ENCODE results near the gene ZNF396. TPM values are rescaled to one million over a fixed set of nuclear protein-coding genes. Genes with fewer than 3 reads are reported as not detected.

Gene ZNF396
- polyA plus RNA-seq, 5 donors, result 2.8 to 3.8 (median 3.0) TPM

DNA sequence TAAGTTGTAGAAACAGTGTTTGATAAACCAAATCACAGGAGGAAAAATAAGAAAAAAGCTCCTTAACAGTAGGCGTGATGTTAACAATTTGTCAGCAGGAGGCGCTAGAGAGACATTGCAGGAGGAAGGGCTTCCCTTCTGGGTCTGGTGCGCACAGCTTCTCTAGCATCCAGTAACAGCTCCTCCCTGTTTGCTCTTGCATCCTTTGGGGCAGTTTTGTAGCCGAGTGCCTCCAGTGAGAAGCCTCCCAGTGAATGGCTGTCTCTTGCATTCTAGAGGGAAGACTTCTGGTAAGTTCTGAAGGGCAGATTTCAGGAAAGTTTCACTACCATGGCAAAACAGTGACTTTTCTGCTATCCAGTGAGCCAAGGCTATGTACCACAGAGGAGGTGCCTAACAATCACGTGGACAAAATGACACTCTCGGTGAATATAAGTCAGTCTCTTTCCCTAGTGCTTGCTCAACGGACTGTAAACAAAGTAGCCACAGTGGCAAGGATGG, 9.5 kb upstream of the ZNF396 start:
- DNase-seq, result peak; percentile 57 to 71

DNA sequence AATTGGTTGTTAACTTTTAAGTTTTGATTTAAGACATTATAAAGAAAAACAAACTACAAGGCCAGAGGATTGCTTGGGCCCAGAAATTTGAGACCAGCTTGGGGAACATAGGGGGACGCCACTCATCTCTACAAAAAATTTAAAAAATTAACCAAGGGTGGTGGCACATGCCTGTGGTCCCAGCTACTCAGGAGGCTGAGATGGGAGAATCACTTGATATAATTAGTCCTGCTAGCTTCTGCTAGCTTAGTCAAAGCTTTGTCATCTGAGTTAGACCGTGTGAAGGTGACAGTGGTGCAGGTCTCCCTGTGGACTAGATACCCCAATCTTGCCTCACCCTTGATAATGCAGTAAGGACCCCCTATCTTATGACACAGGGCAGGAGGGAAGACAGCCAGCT, 6.0 kb upstream of the ZNF396 start:
- DNase-seq, result no peak

DNA sequence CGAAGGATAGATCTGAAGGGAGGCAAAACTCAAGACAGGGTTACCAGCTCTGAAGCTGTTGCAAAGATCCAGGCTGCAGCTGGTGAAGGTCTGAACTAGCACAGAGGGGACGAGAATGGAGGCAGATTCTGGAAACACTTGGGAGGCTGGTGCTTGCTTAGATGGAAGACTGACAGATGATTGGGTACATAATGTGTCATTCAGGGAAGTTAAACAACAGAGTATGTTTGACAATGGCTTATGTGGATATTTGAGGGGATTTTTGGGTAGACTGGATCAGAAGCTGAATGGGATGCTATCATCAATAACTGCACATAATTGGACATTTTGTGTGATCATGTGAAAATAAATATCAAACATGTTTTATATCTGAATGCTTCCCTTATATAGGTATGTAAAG, 2.3 kb upstream of the ZNF396 start:
- DNase-seq, result no peak

DNA sequence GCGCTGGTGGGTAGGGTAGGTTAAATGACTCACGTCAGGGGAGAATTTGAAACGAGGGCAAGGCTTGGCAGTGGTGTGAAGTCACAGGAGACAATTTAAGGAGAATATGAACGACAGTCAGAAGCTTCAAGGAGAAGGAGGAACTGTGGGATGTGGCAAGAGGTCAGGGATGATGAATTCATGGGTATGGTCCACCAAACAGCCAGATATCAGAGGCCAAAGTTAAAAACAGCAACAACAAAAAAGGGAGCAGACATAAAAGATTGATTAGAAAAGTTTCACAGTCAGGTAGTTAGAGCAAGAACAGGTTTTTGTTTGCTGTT, 1.4 kb upstream of the ZNF396 start:
- no peak for DNase-seq

DNA sequence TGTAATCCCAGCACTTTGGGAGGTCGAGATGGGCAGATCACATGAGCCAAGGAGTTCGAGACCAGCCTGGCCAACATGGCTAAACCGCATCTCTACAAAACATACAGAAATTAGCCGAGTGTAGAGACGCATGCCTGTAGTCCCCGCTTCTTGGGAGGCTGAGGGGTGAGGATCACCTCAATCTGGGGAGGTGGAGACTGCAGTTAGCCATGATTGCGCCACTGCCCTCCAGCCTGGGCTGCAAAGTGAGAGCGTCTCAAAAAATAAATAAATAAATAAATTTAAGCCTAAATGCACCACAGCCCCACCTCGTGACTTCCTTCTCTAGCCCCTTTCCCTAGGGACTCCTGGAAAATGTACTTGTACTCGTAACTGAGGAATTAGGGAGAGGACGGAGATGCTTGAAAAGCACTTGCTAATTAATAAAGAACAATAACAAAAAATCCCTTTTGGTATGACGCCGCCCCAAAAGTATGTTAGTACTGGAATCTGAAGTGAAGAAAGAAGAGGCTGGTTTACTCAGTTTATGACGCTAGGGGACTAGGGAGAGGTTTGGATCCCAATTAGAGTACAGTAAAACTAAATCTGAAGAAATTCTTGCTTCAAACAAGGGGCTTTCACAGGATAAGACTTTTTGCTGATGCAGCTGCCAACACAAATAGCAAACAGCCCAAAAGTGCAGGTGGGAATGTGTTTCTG, 887 bp upstream of the ZNF396 start:
- no peak for DNase-seq

DNA sequence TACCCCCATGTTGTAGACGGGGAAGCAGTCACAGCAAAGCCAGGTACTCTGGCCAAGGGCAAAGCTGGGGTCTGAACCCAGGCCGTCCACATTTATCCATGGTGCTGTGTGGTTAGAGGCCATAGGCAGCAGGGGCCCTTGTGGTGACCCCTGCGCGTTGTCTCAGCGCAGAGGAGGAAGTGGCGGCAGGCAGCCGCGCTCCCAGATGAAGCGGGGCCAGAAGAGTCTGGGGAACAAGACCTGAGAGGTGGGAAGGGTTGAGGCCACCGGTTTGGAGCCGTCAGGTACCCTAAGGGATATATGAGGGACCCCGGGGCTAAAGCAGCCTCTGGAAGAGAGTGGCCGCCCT, 770 bp downstream of the ZNF396 start:
- no peak for DNase-seq

DNA sequence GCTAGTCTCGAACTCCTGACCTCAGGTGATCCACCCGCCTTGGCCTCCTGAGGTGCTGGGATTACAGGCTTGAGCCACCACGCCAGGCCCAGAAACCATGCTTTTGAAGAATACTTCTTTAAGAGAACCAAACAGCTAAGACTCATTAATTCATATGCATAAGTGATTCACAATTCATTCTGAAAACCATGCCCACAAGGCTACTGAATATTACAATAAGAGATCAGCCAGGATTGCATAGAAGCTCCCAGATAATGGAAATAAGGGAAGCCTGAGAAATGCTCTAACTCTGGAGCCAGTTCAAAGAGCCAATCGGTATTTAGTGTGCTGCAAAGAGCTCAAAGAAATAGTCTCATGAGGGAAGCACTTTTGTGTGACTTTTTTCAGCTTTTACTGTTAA, 2.4 kb downstream of the ZNF396 start:
- DNase-seq, result no peak

DNA sequence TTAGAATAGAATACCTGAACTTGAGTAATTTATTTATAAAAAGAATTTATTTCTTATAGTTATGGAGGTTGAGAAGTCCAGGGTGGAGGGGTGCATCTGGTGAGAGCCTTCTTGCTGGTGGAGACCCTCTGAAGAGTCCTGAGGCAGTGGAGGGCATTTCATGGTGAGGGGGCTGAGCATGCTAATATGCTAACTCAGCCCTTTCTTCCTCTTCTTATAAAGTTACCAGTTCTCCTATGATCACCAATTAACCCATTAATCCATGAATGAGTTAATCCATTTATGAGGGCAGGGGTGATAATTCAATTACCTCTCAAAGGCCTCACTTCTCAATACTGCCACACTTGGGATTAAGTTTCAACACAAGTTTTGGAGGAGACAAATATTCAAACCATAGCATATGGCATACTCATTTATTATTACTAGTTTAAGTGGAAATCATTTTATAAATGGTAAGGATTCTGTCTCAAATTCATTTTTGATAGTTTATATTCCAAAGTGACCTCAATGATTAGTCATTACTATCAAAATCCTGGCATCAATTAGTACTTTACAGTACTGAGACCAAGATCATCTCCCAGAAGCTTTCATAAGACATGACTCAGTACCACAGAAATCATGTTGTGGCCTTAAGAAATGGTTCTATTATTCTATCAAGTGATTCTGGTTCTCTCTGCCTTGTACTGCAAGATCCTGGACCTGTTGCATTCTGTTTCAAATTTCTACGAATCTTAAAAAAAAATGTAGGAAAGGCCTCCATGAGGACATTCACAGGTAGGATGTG, 5.5 kb downstream of the ZNF396 start:
- no peak for DNase-seq

DNA sequence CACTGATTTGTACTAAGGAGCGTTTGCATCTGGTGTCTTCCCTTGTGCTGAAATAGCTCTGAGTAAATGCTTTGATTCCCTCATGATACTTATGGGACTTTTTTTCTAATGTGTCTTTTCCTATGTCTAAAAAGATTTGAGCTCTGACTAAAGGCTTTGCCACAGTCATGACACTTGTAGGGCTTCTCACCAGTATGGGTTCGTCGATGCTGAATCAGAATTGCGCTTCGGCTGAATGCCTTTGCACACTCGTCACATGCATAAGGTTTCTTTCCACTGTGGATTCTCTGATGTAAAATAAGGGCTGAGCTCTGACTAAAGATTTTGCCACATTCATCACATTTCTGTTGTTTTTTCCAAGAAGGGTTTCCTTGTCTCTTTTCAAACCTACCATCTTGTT, 8.0 kb downstream of the ZNF396 start:
- DNase-seq, result no peak

DNA sequence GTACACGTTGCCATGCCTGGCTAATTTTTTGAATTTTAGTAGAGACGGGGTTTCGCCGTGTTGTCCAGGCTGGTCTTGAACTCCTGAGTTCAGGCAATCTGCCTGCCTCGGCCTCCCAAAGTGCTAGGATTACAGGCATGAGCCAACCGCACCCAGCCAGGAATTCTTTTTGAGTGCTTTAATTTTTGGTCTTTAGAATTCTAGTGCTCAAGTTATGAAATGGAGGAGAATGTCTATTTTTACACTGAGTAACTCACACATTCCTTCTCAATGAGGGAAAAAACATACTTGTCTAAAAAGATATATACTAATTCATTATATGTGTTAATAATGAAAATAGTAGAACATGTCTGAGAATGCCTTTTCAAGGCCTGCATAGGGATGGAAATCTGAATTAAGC, 8.5 kb downstream of the ZNF396 start:
- no peak for DNase-seq

DNA sequence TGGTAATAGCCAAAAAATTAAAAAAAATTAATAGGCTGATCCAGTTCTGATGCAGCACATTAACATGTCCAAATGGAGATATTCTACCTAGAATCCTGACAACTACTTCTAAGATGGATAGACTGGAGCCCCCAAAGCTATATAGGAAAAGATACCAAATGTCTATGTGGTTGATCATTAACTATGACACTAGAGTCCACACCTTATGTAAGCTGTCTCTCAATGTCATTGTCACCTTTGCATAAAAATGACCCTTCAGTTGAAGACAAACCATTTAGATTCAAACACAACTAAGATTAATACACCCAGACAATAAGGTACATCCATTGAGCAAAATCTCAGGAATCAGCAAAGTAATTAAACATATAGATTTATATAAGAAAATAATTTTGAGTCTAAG, 14.6 kb downstream of the ZNF396 start:
- no peak for DNase-seq

DNA sequence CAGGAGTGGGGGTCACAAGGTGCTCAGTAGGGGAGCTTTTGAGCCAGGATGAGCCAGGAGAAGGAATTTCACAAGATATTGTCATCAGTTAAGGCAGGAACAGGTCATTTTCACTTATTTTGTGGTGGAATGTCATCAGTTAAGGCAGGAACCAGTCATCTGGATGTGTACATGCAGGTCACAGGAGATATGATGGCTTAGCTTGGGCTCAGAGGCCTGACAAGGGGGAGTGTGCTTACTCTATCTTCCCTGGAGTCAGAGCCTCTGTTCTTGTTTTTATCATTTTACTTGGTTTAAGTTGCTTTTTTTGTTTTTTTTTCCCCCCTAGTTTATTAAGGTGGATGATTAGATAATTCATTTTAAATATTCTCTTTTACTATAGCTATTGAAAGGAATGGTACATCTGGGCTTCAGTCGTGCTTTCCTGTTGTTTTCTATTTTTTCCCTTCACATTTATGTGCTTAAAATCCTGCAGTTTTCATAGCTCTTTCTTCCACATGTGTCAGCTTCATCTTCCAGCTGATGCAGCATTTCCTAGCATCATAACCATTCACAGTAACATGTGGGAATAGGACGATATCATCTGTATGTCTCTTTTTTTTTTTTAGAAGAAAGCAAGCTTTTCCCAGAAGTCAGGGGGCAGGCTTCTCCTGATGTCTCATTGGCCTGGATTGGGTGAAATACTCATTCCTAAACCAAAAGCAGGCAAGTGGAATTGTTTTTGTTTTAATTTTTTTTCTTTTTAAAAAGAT, 15.4 kb downstream of the ZNF396 start:
- no peak for DNase-seq

DNA sequence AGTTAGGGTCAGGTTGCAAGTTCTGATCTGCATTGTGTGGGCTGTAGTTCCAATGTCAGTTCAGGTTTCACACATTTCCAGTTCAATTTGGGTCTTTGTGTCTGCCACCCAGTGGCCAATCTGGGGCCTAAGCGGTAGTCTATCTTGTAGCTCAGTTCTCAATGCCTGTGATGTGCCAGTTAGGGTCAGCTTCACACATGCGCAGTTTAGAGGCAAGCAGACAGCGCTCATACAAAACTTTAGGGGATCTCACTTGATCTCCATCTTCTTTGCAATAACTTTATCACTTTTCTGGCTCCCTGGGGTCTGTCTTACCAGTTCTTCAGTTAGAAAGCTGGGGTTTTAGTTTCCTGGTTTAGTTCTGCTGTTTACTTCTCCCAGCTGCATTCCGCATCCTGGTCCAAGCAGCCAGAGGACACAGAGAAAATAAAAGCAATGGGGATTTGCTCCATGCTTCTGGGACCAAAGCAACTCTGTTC, 22.0 kb downstream of the ZNF396 start:
- peak; percentile 65 to 77 for DNase-seq

DNA sequence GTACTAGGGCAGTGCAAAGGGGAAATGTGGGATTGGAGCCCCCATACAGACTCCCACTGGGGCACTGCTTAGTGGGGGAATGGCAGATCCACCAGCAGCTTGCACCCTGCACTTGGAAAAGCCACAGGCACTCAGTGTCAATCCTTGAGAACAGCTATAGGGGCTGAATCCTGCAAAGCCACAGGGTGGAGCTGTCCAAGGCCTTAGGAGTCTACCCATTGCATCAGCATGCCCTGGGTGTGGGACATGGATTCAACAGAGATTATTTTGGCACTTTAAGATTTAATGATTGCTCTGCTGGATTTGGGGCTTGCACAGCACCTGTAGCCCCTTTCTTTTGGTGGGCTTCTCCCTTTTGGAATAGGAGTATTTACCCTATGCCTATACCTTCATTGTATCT, 24.4 kb downstream of the ZNF396 start:
- DNase-seq, result no peak

DNA sequence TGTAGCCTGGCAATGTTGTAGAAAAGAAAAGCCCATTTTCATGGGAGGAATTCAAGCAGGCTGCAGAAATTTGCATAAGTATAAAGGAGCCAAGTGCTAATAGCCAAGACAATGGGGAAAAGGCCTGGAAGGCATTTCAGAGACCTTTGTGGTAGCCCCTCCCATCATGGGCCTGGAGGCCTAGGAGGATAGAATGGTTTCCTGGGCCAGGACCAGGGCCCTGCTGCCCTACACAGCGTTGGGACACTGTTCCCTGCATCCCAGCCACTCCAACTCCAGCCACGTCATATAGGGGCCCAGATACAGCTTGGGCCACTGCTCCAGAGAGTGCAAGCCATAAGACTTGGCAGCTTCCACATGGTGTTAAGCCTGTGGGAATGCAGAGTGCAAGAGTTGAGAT, 24.9 kb downstream of the ZNF396 start:
- DNase-seq, result no peak

DNA sequence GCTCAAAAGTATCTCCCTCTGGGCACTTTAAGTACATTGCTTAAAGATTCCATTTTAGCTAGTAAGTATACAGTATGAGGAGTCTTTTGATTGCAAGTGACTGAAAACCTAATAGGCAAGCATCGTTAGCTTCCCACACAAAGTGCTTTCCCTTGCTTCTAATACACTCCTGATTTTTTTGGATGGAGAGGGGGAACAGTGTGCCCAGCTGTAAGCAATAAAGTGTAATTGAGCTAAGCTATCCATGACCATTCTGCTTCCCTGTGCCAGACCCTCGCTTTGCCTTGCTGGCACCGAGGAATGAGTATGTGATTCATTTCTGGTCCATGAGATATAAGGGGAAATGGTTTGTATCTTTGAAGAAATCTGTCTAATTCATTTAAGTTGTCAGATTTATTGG, 29.1 kb downstream of the ZNF396 start:
- no peak for DNase-seq

DNA sequence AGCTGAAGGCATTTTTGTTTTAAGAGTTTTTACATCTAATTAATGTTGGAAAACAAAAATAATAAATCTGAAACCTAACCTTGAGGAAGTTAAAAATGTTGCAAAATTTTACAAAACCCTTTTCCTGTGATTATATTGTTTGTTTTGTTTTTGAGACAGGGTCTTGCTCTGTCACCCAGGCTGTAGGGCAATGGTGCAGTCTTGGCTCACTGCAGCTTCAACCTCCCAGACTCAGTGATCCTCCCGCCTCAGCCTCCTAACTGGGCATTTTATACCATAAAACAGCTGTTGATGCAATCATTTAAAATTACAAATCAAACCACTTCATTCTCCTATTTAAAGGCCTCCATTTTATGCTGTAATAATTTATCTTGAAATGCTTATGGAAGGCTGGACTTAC, 31.2 kb downstream of the ZNF396 start:
- DNase-seq, result no peak

DNA sequence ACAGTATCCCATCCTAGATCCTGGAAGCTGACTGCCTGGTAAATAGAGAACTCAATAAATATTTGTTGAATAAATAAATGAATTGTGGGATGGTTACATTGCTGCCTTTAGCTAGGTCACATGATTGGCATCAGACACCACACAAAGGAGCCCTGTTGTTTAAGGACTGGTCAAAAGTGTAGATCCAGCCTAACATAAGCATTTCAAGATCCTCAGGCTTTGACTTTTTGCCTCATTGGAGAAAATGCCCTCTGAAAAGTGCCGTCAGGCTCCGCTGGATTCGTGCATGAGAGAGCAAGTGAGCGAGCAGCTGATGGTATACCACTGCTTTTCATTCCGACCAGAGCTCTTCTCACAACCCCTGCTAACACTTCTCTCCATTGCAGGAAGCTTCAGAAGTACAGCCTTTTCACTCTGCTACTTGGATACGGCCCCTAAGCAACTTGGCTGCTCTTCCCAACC, 31.6 kb downstream of the ZNF396 start:
- DNase-seq, result peak; percentile 56 to 73

DNA sequence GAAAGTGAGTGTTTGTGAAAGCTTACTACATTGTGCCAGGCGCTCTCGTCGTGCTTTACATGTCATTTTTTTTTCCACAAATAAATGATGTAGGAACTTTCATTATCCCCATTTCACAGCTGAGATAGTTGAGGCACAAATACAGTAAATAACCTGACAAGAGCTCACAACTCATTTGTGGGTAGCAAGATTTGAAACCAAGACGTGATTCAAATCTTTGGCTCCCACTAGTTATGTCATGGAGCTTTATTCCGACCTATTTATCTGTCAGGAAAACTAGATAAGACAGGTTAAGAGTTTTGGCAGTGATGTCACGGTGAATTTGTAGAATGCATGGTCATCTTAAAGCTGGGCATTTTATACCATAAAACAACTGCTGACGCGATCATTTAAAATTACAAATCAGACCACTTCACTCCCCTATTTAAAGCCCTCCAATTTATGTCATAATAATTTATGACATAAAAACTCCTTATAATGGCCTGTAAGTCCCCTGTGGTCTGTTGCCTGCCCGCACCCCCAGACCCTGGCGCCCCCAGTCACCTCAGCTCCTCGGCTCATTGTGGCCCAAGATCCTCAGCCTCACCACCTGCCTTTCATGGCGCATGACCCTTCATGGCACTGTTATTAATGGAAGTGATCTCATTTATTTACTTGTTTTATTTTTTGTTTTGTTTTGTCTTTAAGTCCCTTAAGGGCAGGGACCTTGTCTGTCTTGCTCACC, 32.2 kb downstream of the ZNF396 start:
- no peak for DNase-seq

DNA sequence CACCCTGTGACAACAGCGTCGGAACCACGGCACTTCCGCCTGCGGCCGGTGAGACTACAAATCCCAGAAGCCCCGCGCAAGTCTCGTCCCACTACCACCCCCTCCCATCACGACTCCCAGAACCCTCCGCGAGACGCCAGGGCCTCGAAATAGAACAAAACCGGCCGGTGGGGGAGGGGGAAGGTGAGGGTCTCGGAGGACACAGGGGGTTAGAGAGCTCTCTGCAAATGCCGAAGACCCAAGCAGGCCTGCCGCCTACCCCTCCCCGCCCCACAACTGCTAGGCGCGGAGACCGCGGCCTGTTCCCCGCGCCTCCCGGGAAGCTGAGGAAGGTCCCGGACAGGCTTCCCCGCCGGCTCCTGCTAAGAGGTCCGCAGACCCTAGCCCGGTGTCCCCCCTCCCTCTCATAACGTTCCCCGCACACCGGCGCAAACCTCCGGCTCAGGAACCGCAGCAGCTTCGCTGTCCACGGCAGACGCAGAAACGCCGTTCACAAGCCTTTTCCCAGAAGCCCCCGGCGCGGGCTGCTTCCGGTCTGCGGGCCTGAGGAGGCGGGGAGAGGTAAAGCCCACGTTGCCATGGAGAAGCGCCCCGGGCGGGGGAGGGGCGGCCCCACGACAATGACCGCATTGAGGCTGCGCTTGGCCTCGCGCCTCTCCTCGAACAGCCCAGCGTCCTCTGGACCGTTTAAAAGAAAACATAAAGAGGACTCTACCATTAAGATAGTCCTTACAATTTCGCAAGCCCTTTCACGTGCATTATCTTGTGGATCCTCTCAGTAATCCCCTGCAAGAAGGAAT, 33.0 kb downstream of the ZNF396 start, which contains the start of gene ZNF24:
ZNF24 (minus strand) TSS at position 485 of the 800 bp plus-strand sequence. CDS start 3,770 bp downstream, outside the sequence.
- DNase-seq, result peak; percentile 96 to 97

DNA sequence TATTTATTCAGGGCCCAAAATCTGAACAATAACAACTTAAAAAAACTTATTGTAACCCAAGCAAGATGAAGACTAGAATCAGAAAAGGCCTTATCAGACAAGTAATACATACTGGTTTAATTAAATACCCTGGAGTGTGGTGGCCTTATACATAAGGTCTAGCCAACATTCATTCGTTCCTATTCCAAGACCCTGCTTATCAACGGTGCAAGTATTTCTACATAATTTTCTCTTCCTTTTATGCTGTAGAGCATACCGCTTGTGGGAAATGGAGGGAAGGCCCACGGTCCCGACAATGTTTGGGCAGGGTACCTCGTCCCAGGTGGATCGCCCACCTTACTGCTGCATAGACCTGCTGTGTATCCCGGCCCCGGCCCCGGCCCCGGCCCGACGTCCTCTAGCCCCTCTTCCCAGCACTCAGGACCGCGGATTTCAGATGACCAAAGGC, 33.6 kb downstream of the ZNF396 start:
- no peak for DNase-seq

Measured in right lung (tissue), 5 donors.